ENCODE results near the gene SHB. TPM values are rescaled to one million over a fixed set of nuclear protein-coding genes. Genes with fewer than 3 reads are reported as not detected.
"Not testable (repeated sequence)": the region's sequence is repeated elsewhere in the genome, so short reads cannot be mapped to it uniquely, and the experiment has no call there.

Gene SHB
- total RNA-seq, 1 donor from 2014 or later = 0.44 TPM

- Mint-ChIP-seq H3K27me3 (no peaks in the 10 kb centered on the region), H3K27ac (no peak overlapping the region), H3K4me1 (peaks cover 2% of the 10 kb centered on the region), H3K36me3 (ENCODE audit: low read depth) (no peaks in the 10 kb centered on the region), H3K4me3 (no peak overlapping the region), H3K9me3 (no peaks in the 10 kb centered on the region)
- DNase-seq = no peak
- no peak for ATAC-seq (ENCODE audit: low read depth)
- TF ChIP-seq CTCF (IDR thresholded peaks at IDR 0.05) = no peak
- POLR2A ChIA-PET = no interaction called here
- intact Hi-C loops (cut with micrococcal nuclease) = loop anchor here (10.0 kb wide), 1 partner anchor 60 kb away; no protein-coding TSS in a partner anchor
- CTCF ChIA-PET = interaction anchor here (1.2 to 3.1 kb wide), 6 partner anchors 173 to 519 kb away, joined by 3 to 40 read pairs (median 11); no protein-coding TSS in a partner anchor
Observed at GRCh38 chr9:37914701-37915358, 154.2 kb downstream of the SHB start.

DNA sequence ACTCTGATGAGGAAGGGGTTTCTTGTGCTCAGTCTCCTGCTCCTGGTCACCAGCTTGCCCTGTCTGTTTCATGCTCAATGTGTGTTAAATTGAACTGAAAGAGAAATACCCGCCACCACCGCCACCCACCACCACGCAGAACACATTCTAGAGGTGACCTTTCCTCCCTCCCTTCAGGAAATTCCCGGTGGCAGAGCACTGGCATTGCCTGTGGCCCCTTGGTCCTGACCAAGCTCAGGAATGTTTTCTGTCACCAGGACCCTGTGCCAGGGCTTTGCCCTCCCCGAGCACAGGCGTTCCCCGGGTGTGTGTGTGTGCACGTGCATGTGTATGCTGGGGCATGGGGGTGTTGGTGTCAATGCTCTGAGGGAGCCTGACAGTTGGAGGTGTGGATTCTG lies 154.9 kb downstream of the SHB start:
- peaks cover 2% of the 10 kb centered on the region for H3K4me1 Mint-ChIP-seq
- intact Hi-C loops (cut with micrococcal nuclease) = loop anchor here (10.0 kb wide), 1 partner anchor 59 kb away; no protein-coding TSS in a partner anchor
- H3K9me3 Mint-ChIP-seq = no peaks in the 10 kb centered on the region
- H3K27ac Mint-ChIP-seq = no peak overlapping the region
- DNase-seq = no peak
- H3K36me3 Mint-ChIP-seq (ENCODE audit: low read depth) = no peaks in the 10 kb centered on the region
- POLR2A ChIA-PET = interaction anchor here (0.6 to 0.9 kb wide), 2 partner anchors 10 to 173 kb away, joined by 3 to 6 read pairs; no protein-coding TSS in a partner anchor
- CTCF ChIA-PET = interaction anchor here (0.6 to 3.1 kb wide), 13 partner anchors 9 to 519 kb away, joined by 3 to 40 read pairs (median 3); partner anchors contain the start of gene SLC25A51
- no peak for TF ChIP-seq CTCF (IDR thresholded peaks at IDR 0.05)
- no peak overlapping the region for H3K4me3 Mint-ChIP-seq
- no peak for ATAC-seq (ENCODE audit: low read depth)
- no peaks in the 10 kb centered on the region for H3K27me3 Mint-ChIP-seq

DNA sequence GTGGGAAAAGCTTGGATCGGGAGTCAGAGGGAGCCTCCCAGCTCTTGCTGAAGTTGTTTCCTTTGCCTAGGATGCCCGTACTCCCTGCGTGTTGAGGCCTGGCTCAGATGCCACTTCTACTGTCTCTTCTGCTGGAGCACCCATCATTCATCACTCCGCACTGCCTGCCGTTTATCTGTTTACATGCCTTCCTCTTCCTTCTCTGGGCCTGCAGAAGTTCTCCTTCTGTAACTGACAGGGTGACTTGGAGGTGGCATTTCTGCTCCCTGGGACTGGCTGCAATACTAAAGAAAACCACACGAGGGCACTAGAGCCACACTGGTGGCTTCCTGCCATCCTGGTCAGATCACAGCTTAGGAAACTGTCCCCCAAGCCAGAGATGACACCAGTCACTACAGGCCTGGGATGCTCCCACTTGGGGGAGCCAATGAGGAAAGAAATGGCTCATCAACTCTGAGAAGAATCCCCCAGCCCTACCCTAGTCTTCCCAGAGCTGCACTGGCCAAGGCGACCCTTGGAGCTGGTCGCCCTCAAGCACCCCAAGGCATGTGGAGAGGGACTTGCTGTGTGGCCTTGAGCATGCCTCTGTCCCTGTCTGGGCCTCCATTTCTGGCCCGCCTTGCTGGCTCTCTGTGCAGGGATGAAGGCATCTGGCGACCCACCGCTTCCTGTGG lies 155.4 kb downstream of the SHB start:
- Mint-ChIP-seq H3K4me3 (no peak overlapping the region), H3K9me3 (no peaks in the 10 kb centered on the region), H3K4me1 (peaks cover 2% of the 10 kb centered on the region), H3K27ac (no peak overlapping the region), H3K27me3 (no peaks in the 10 kb centered on the region), H3K36me3 (ENCODE audit: low read depth) (no peaks in the 10 kb centered on the region)
- ATAC-seq (ENCODE audit: low read depth) (peak; percentile 93), DNase-seq (peak; percentile 71)
- ChIA-PET CTCF (interaction anchor here (0.6 to 3.1 kb wide), 14 partner anchors 9 to 520 kb away, joined by 3 to 40 read pairs (median 3); partner anchors contain the start of gene SLC25A51), POLR2A (interaction anchor here (0.6 to 0.9 kb wide), 2 partner anchors 9 to 173 kb away, joined by 3 to 6 read pairs; no protein-coding TSS in a partner anchor)
- TF ChIP-seq CTCF (IDR thresholded peaks at IDR 0.05) = peak; percentile 37
- intact Hi-C loops (cut with micrococcal nuclease) = loop anchor here (1.0 to 10.0 kb wide), 7 partner anchors 59 to 520 kb away; no protein-coding TSS in a partner anchor

DNA sequence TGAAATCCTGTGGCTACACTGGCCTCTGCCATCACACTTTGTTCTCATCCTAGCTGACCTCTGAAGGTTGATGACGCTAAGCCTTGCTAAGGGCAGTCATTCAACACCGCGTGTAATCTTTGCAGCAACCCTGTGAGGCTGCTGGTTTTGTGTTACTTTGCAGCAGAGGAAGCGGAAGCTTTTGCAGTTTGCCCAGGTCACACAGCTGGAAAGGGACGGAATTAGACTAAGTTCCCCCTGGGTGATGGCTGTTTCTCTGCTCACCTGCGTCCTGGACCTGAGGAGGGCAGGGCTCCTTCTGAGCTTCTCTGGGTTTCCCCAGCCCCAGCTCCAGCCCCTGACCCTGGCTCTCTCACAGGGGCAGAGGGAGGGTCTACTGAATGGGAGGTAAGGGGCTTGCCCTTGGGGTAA lies 157.8 kb downstream of the SHB start:
- ChIA-PET CTCF (interaction anchor here (1.0 to 1.3 kb wide), 3 partner anchors 157 to 521 kb away, joined by 3 to 9 read pairs (median 5); partner anchors contain the start of gene SHB), POLR2A (no interaction called here)
- no peaks in the 10 kb centered on the region for H3K36me3 Mint-ChIP-seq (ENCODE audit: low read depth)
- TF ChIP-seq CTCF (IDR thresholded peaks at IDR 0.05) = no peak
- DNase-seq = no peak
- intact Hi-C loops (cut with micrococcal nuclease) = loop anchor here (10.0 kb wide), 1 partner anchor 56 kb away; no protein-coding TSS in a partner anchor
- no peak for ATAC-seq (ENCODE audit: low read depth)
- H3K9me3 Mint-ChIP-seq = no peaks in the 10 kb centered on the region
- H3K4me1 Mint-ChIP-seq = peaks cover 2% of the 10 kb centered on the region
- H3K4me3 Mint-ChIP-seq = no peak overlapping the region
- H3K27ac Mint-ChIP-seq = no peak overlapping the region
- no peaks in the 10 kb centered on the region for H3K27me3 Mint-ChIP-seq

DNA sequence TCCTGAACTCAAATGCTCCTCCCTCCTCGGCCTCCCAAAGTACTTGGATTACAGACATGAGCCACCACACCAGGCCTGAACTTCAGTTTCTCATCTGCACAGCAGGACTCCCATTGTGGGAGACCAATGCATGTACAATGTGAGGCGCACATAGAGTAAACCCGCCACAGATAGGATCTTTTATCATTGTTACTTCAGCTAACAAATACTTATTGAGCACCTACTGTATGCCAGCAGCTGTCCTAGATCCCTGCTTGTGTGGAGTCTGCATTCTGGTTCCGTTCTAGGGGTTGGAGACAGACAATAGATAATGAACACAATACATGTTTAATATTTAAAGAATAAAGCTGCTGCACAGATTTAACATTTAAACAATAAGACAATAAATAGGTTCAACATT lies 158.8 kb downstream of the SHB start:
- no peak overlapping the region for H3K27ac Mint-ChIP-seq
- ChIA-PET POLR2A (no interaction called here), CTCF (interaction anchor here (0.6 kb wide), 1 partner anchor 96 kb away, joined by 3 read pairs; no protein-coding TSS in a partner anchor)
- DNase-seq = no peak
- H3K4me3 Mint-ChIP-seq = no peak overlapping the region
- no peaks in the 10 kb centered on the region for H3K9me3 Mint-ChIP-seq
- no peaks in the 10 kb centered on the region for H3K36me3 Mint-ChIP-seq (ENCODE audit: low read depth)
- H3K27me3 Mint-ChIP-seq = no peaks in the 10 kb centered on the region
- intact Hi-C loops (cut with micrococcal nuclease) = loop anchor here (10.0 kb wide), 1 partner anchor 55 kb away; no protein-coding TSS in a partner anchor
- H3K4me1 Mint-ChIP-seq = peaks cover 5% of the 10 kb centered on the region
- no peak for TF ChIP-seq CTCF (IDR thresholded peaks at IDR 0.05)
- no peak for ATAC-seq (ENCODE audit: low read depth)

DNA sequence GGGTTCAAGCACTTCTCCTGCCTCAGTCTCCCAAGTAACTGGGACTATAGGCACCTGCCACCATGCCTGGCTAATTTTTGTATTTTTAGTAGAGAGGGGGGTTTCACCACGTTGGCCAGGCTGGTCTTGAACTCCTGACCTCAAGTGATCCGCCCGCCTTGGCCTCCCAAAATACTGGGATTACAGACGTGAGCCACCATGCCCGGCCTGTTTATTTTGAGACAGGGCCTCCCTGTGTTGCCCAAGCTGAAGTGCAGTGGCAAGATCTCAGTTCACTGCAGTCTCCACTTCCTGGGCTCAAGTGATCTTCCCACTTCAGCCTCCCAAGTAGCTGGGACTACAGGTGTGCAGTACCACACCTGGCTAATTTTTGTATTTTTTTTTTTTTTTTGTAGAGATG lies 159.2 kb downstream of the SHB start:
- CTCF ChIA-PET = interaction anchor here (0.6 kb wide), 1 partner anchor 96 kb away, joined by 3 read pairs; no protein-coding TSS in a partner anchor
- H3K9me3 Mint-ChIP-seq; H3K27me3 Mint-ChIP-seq; ATAC-seq (ENCODE audit: low read depth); H3K27ac Mint-ChIP-seq; H3K36me3 Mint-ChIP-seq (ENCODE audit: low read depth); POLR2A ChIA-PET; DNase-seq; H3K4me1 Mint-ChIP-seq; H3K4me3 Mint-ChIP-seq: not testable (repeated sequence)
- intact Hi-C loops (cut with micrococcal nuclease) = loop anchor here (10.0 kb wide), 2 partner anchors 55 to 1425 kb away; no protein-coding TSS in a partner anchor
